Measurements from ENCODE around the gene PHACTR1. TPM values are rescaled to one million over a fixed set of nuclear protein-coding genes. Genes with fewer than 3 reads are reported as not detected.

PHACTR1 gene
- total RNA-seq, 1 experiment from 2014 or later = 0.14 TPM

DNA sequence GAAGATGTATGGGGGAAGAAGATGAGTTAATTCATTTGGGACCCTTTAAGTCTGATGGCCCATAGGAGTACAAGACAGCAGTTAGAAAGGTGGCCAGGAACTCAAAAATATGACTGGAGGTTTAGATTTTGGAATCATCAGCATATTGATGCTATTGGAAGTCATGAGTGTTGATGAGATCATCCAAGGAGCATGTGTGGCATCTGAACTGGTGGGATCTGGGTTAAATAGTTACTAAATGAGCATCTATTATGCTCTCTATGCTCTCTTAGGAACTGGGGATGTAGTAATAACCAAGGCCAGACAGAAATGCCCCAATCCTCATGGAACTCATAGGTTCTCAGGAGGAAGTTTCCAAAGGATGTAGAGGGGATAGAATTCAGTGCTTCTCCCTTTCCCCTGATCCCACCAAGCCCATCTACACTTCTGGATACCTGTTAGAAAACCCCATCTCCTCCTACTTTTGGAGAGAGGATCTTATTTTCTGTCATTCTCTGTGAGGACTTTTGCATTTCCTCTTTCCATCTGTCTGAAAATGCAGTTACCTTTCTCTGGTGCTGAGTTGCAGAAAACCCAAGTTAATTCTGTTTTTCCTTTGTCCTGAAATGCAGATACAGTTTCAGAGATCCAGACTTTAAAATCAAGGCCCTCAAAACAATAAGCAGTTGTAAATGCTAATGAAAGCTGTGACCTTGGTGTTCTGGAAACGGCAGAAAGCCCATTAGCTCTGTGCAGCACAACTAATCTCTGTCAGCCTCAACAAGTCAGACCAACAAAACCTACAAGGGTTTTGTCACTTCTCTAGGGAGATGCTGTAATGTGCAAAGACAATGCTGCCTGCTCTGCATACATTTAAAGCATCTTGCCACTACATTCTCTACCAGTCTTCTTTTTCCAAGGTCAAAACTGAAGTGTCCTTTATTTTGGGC lies 546.0 kb downstream of the PHACTR1 start:
- Histone ChIP-seq H3K27me3 (no peaks in the 10 kb centered on the region), H3K4me3 (no peak overlapping the region), H3K9me3 (replicated peaks) (no peaks in the 10 kb centered on the region), H3K36me3 (no peaks in the 10 kb centered on the region), H3K4me1 (no peaks in the 10 kb centered on the region), H3K27ac (no peak overlapping the region)
- no peak for DNase-seq

- H3K27ac ChIP-seq = no peak overlapping the region
- no peak overlapping the region for H3K4me3 ChIP-seq
- H3K9me3 ChIP-seq (replicated peaks) = no peaks in the 10 kb centered on the region
- H3K4me1 ChIP-seq = no peaks in the 10 kb centered on the region
- no peaks in the 10 kb centered on the region for H3K36me3 ChIP-seq
- H3K27me3 ChIP-seq = no peaks in the 10 kb centered on the region
- no peak for DNase-seq
Observed at GRCh38 chr6:13263669-13264068, 547.1 kb downstream of the PHACTR1 start.

DNA sequence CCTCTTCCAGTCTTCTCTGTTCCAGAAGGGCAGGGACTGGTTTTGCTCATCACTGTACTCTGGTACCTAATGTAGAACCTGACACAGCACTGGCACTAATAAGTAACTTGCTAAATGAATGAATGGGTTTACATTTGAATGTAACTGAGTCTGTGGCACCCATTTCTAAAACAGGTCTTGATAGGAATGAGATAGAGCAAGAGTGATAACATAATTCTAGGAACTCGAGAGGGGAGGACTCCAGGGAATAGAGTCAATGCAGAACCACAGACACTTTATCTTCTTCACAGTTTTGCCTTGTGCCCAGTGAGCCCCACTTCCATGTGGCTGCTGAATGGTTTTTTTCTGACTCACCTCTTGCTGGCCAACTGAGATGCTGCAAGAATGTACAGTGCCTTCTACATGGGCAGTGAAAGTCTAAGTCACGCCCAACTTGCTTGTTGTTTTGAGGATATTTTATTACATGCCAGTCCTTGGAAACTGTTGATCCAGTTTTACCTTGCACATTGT lies 550.6 kb downstream of the PHACTR1 start:
- no peak overlapping the region for H3K27ac ChIP-seq
- H3K4me1 ChIP-seq = no peaks in the 10 kb centered on the region
- H3K9me3 ChIP-seq (replicated peaks) = no peaks in the 10 kb centered on the region
- H3K27me3 ChIP-seq = no peaks in the 10 kb centered on the region
- no peak for DNase-seq
- no peaks in the 10 kb centered on the region for H3K36me3 ChIP-seq
- no peak overlapping the region for H3K4me3 ChIP-seq

DNA sequence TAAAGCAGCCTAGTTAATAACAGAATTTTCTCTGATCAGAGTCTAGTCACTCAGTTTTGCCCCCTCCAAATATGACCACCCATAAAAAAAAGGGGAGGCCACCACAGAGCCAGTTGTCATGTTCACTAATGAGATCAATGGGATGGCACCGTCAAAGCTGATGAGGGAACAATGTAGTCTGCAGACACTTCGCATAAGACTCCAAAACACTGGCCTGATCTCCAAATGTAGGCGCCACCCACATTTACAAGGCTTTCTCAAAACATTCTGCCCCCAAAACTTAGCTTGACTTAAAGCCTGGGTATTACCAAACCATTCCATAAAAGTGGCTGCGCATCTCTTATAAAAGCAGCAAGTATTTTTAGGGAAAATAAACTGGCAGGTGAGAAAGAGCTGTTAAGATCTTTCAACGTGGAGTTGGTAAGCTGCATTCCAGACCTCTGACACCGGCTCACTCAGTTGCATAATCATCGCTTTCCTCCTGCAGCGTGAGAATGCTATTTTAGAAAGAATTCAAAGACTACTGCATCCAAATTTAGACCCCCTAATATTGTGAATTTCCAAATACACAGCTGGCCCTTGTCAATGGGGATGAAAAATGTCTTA lies 552.4 kb downstream of the PHACTR1 start:
- Histone ChIP-seq H3K27ac (no peak overlapping the region), H3K36me3 (no peaks in the 10 kb centered on the region), H3K9me3 (replicated peaks) (no peaks in the 10 kb centered on the region), H3K27me3 (no peaks in the 10 kb centered on the region), H3K4me1 (no peaks in the 10 kb centered on the region), H3K4me3 (no peak overlapping the region)
- no peak for DNase-seq

GRCh38 chr6:13272131-13273046 lies 555.8 kb downstream of the PHACTR1 start:
- Histone ChIP-seq H3K4me1 (no peaks in the 10 kb centered on the region), H3K27ac (no peak overlapping the region)
- peak in 1 of 2 experiments; percentile 4 for DNase-seq

DNA sequence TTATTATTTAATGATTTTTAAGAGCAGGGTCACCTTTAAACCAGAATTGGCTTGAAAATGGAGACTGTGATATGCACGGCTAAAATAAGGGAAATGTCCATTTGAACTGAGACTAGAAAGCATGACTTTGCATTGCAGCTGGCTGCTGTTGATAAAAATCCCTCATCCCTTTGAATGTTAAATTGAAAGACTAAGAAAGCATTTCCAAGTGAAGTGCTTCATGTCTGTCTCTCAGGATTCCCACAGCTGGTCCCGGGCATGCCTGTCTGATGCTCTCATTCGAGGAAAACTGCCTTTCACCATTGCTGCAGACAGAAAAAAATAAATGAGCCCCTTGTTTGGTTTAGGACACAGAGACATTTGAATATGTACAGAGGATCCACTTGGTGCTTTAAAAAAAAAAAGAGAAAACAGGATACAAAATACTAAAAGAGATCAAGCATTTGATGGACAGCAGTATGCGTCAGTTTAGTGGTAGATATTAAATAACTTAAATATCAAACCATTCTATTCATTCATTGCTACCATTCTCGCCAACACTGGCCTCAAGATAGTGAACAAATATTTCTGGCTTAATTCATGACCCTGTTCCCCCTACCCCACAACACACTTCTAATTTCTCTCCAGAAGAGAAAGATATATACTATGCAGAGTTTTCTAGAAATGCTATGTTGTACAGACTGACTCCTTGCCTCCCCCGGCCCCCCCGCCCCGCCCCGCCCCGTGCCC lies 556.8 kb downstream of the PHACTR1 start:
- no peak overlapping the region for H3K27ac ChIP-seq
- no peak for DNase-seq

More at GRCh38 chr6:13272131-13273046, 555.8 kb downstream of the PHACTR1 start:
- H3K9me3 ChIP-seq (replicated peaks) = no peaks in the 10 kb centered on the region
- no peaks in the 10 kb centered on the region for H3K36me3 ChIP-seq
- no peaks in the 10 kb centered on the region for H3K27me3 ChIP-seq
- no peak overlapping the region for H3K4me3 ChIP-seq

GRCh38 chr6:13273931-13274706 lies 557.6 kb downstream of the PHACTR1 start:
- Histone ChIP-seq H3K27ac (no peak overlapping the region), H3K9me3 (replicated peaks) (no peaks in the 10 kb centered on the region), H3K4me3 (no peak overlapping the region), H3K4me1 (no peaks in the 10 kb centered on the region), H3K27me3 (no peaks in the 10 kb centered on the region), H3K36me3 (no peaks in the 10 kb centered on the region)
- no peak for DNase-seq

More for the DNA sequence above, 556.8 kb downstream of the PHACTR1 start:
- Histone ChIP-seq H3K4me3 (no peak overlapping the region), H3K36me3 (no peaks in the 10 kb centered on the region), H3K9me3 (replicated peaks) (no peaks in the 10 kb centered on the region), H3K4me1 (no peaks in the 10 kb centered on the region), H3K27me3 (no peaks in the 10 kb centered on the region)

DNA sequence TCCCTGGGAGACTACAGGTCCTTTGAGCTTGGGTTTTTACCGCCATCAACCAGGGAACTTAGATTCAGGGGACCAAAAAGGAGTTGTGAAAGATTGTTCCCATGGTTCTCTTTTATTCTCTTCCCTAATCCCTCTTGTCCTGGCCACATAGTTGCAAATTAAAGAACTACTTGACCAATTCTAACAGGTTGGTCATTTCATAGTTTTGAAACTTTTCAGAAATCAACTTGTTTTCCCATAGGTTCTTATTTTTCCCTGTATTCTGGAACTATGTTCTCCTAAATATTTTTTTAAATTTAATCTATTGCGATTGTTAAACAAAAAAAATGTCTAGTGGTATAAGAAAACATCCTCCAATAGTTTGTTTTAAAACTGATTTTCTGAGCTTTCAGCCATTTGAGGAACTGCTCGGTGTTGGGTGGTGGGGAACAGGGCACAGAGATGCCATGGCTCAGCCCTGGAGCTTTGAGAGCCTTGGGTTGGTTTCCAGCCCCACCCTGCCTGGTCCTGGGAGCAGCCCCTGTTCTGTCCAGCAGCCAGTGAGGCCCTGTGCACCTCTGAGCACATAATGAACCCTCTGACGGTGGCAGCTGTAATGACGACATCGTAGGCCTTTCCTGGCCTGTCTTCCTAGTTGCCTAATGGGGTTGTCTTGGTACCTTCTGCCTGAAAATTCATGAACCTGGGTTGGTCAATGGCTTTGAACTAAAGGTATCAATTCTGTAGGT lies 558.3 kb downstream of the PHACTR1 start:
- no peak for DNase-seq
- Histone ChIP-seq H3K4me3 (no peak overlapping the region), H3K27ac (no peak overlapping the region), H3K4me1 (no peaks in the 10 kb centered on the region), H3K27me3 (no peaks in the 10 kb centered on the region), H3K9me3 (replicated peaks) (no peaks in the 10 kb centered on the region), H3K36me3 (no peaks in the 10 kb centered on the region)

DNA sequence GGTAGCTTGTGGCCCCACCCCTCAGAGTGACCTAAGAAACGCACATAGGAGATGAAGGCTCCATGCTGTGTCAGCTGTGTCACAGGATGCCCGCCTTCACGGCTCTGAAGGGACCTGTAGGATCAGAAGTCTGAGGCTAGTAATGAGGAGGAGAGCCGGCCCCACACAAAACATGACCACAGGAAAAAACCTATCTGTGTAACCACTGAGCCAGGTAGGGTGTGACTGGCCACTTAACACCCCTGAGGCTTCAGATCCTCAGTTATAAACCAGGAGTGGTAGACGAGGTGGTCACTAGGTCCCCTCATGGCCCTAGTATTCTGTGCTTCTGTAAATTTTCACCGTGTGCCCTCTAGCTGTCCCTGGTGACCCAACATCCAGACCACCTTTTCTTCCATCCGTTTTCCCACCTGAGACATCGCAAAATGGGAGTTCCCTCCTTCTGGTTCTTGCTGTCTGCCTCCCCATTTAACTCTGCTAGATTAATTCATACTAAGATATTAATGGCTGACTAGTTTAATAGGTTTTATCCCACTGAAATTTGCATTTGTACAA lies 558.9 kb downstream of the PHACTR1 start:
- Histone ChIP-seq H3K36me3 (no peaks in the 10 kb centered on the region), H3K4me3 (no peak overlapping the region), H3K27me3 (no peaks in the 10 kb centered on the region), H3K27ac (no peak overlapping the region), H3K9me3 (replicated peaks) (no peaks in the 10 kb centered on the region), H3K4me1 (no peaks in the 10 kb centered on the region)
- DNase-seq = no peak

DNA sequence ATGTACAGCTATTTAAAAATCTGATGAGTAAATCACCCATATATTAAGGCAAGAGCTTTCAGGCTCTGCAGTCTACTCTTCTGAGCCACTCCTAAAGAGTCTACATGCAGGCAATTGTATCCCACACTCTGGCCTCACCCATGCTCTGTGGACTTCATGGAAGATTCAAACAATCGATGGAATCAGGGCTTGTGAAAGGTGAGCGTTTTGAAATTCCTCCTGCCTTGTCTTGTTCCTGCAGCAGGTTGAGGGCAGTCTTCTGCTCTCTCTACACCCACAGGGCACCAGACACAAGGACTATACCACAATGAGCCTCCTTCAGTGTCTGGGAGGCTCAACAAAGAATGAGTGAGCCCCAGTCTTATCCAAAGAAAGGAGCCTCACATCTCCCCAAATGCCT lies 560.7 kb downstream of the PHACTR1 start:
- no peak for DNase-seq
- Histone ChIP-seq H3K27me3 (no peaks in the 10 kb centered on the region), H3K9me3 (replicated peaks) (no peaks in the 10 kb centered on the region), H3K4me1 (no peaks in the 10 kb centered on the region), H3K4me3 (no peak overlapping the region), H3K27ac (no peak overlapping the region), H3K36me3 (no peaks in the 10 kb centered on the region)

DNA sequence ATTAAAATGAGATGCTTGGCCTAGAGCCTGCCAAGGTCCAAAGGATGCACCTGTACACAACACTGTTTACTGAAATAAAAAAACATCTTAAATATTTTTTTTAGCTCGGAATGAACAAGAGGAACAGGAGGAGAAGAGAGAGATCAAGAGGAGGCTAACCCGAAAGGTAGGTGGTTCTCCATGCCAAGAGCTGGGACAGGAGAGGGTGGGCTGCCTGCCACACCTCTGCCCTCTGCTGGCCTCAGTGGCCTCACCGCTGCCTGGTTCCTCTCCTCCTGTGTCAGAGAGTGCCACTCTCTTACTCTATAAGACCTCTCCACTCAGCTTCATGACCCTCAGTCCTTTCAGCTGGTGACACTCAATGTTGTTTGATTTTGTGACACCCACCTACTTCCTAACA lies 561.6 kb downstream of the PHACTR1 start:
- no peak overlapping the region for H3K4me3 ChIP-seq
- H3K27ac ChIP-seq = no peak overlapping the region
- no peaks in the 10 kb centered on the region for H3K36me3 ChIP-seq
- no peaks in the 10 kb centered on the region for H3K27me3 ChIP-seq
- no peaks in the 10 kb centered on the region for H3K4me1 ChIP-seq
- no peaks in the 10 kb centered on the region for H3K9me3 ChIP-seq (replicated peaks)
- DNase-seq = peak in 1 of 2 experiments; percentile 22

DNA sequence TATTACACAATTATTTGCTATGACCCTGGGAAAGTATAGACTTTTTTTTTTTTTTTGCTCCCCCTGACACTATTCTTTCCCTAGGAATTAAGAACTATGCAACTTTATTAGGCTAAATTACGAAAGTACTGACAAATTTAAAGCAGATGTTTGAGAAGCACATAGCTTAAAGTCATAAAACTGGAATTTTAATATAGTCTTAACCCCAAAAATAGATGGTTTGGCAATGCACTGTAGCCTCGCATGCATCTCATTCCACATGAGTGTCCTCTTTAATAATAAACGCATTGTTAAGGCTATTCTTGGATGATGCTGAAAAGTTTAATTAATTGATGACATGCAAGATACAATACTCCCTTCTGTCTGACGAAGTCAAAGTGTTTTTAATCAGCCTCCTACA lies 562.4 kb downstream of the PHACTR1 start:
- no peak overlapping the region for H3K27ac ChIP-seq
- DNase-seq = no peak
- no peaks in the 10 kb centered on the region for H3K9me3 ChIP-seq (replicated peaks)

GRCh38 chr6:13280254-13280653 lies 563.7 kb downstream of the PHACTR1 start:
- Histone ChIP-seq H3K27ac (no peak overlapping the region), H3K4me3 (no peak overlapping the region), H3K4me1 (no peaks in the 10 kb centered on the region), H3K9me3 (replicated peaks) (no peaks in the 10 kb centered on the region), H3K36me3 (no peaks in the 10 kb centered on the region), H3K27me3 (no peaks in the 10 kb centered on the region)
- DNase-seq = peak in 1 of 2 experiments; percentile 5

More for the DNA sequence above, 562.4 kb downstream of the PHACTR1 start:
- Histone ChIP-seq H3K4me1 (no peaks in the 10 kb centered on the region), H3K27me3 (no peaks in the 10 kb centered on the region), H3K36me3 (no peaks in the 10 kb centered on the region), H3K4me3 (no peak overlapping the region)

Measured in SJCRH30 (cell line).